Panc1 (cell line): ENCODE results near the gene SEPTIN11. TPM values are rescaled to one million over a fixed set of nuclear protein-coding genes. Genes with fewer than 3 reads are reported as not detected.

ENCODE experiments used
- ATAC-seq: fragments of 200-7000 bp; cut with Tn5 transposase; 2 replicates; pipeline ENCODE4 v1.9.1; 2020; ENCODE audit warnings: mild to moderate bottlenecking, moderate library complexity
- BruUV-seq: library from RNA; stranded (reverse); fragments of 400-500 nt; replicated peaks from 2 replicates; lab custom pipeline; 2021; lab: Mats Ljungman, UMichigan
- CTCF ChIA-PET: fragments of 300-600 bp; sonication (Branson Sonifier 250); formaldehyde crosslinking; loops from one replicate; lab custom pipeline; 2022; ENCODE audit warnings: antibody characterized with exemption; lab: Charles Lee
- POLR2A ChIA-PET: fragments of 300-600 bp; sonication (Branson Sonifier 250); formaldehyde crosslinking; loops from one replicate; lab custom pipeline; 2022; ENCODE audit warnings: antibody characterized with exemption; lab: Charles Lee
- DNase-seq: peaks from one replicate; pipeline ENCODE4 v3.0.0-alpha.2; 2010; ENCODE audit warnings: low read depth, low spot score
- H3K27ac ChIP-seq: 2 replicates; pipeline ENCODE4 v1.5.1; 2011; ENCODE audit warnings: mild to moderate bottlenecking, low read length, inconsistent platforms
- H3K27me3 ChIP-seq: fragments of 200-500 bp; sonication (Bioruptor generic); 2 replicates; pipeline ENCODE4 v1.6.0; 2014; ENCODE audit warnings: low read length, inconsistent platforms; ENCODE audit not compliant: control insufficient read depth, insufficient read depth
- H3K36me3 ChIP-seq: fragments of 200-500 bp; sonication (Bioruptor generic); 2 replicates; pipeline ENCODE4 v1.5.1; 2014; ENCODE audit warnings: inconsistent platforms, mild to moderate bottlenecking, low read length, moderate library complexity; ENCODE audit not compliant: control insufficient read depth, insufficient read depth
- H3K4me1 ChIP-seq: 2 replicates; pipeline ENCODE4 v1.5.1; 2011; ENCODE audit warnings: inconsistent platforms, mild to moderate bottlenecking, low read length, moderate library complexity; ENCODE audit not compliant: control insufficient read depth, insufficient read depth
- H3K4me3 ChIP-seq, 2 experiments: 2 replicates each; pipeline ENCODE4 v1.5.1; 2011 to 2012; ENCODE audit warnings: low read depth in 2 of 2, low read length in 2 of 2, mild to moderate bottlenecking in 2 of 2, inconsistent platforms in 1 of 2, moderate library complexity in 1 of 2
- H3K9me3 ChIP-seq: fragments of 200-500 bp; sonication (Bioruptor generic); 2 replicates; pipeline ENCODE4 v1.5.1; 2014; ENCODE audit warnings: low read depth, mild to moderate bottlenecking, inconsistent platforms, low read length, moderate library complexity; ENCODE audit not compliant: control insufficient read depth, insufficient read depth
- POLR2AphosphoS5 ChIP-seq: IDR thresholded peaks from 2 replicates; pipeline ENCODE4 v1.6.1; 2012; ENCODE audit warnings: mild to moderate bottlenecking, low read depth, low read length, moderate library complexity
- SIN3A ChIP-seq: IDR thresholded peaks from 2 replicates; pipeline ENCODE4 v1.6.1; 2012; ENCODE audit warnings: low read depth, mild to moderate bottlenecking, low read length, moderate library complexity, borderline replicate concordance; ENCODE audit not compliant: insufficient read depth
- TCF7L2 ChIP-seq: IDR thresholded peaks from 2 replicates; pipeline ENCODE4 v1.6.1; 2011; ENCODE audit warnings: mild to moderate bottlenecking, low read depth, low read length, inconsistent platforms
- in situ Hi-C: cut with HindIII; loops from 2 replicates; pipeline ENCODE4 v1.10.0; 2016; ENCODE audit warnings: low sequenced_read_pairs, low pct_unique_long_range_greater_than_20kb
- intact Hi-C: fragments of 100-400 bp; cut with micrococcal nuclease; formaldehyde crosslinking; loops from one replicate; pipeline ENCODE4 v1.10.0; 2022; ENCODE audit not compliant: unreplicated experiment
- total RNA-seq: library from RNA; stranded (reverse); gene quantifications from one replicate; pipeline ENCODE4 v1.2.1, GENCODE V29; 2021; ENCODE audit not compliant: unreplicated experiment
- TF ChIP-seq, protein P1 (sequence below): fragments of 450-650 bp; IDR thresholded peaks from 2 replicates; pipeline ENCODE4 v1.5.1; 2017; ENCODE audit warnings: mild to moderate bottlenecking
- TF ChIP-seq, protein P2 (sequence below), 2 experiments: IDR thresholded peaks; 2 replicates each; pipeline ENCODE4 v1.6.1; 2011 to 2012; ENCODE audit warnings: low read depth in 2 of 2, control low read depth in 1 of 2, low read length in 1 of 2, mild to moderate bottlenecking in 1 of 2, moderate library complexity in 1 of 2; ENCODE audit not compliant: insufficient read depth in 1 of 2

The SEPTIN11 gene
- total RNA-seq, 1 experiment from 2014 or later, result 103 TPM

DNA sequence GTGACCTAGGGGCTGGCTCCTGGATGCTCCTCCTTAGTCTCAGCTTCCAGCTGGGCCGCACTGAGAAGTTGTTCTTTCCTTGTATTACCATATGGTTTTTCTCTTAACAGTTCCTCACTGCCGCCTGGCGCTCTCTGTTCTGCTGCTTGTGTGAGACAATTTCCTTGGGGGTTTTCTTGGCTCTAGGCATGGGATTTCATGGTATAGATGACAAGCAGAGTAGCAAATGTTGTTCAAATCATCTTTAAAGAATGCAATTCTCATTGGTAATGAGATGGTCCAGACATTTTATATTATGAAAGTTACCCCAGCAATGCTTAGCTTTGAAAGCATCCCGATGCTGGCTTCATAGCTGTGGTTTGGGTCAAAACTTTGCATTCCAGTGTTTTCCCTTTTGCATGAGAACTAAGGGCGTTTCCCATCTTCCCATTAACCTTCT lies 37.6 kb downstream of the SEPTIN11 start:
- in situ Hi-C loops, result no loop called here
- BruUV-seq, result no TSS peak
- DNase-seq (no peak), ATAC-seq (no peak)
- intact Hi-C loops, result no loop called here
- H3K9me3 ChIP-seq, result no peaks in the 10 kb centered on the region
- peaks cover 6% of the 10 kb centered on the region for H3K4me1 ChIP-seq
- H3K4me3 ChIP-seq, result no peak overlapping the region
- H3K27me3 ChIP-seq, result no peaks in the 10 kb centered on the region
- no peak for TF ChIP-seq POLR2AphosphoS5
- no peak for TF ChIP-seq TCF7L2
- TF ChIP-seq SIN3A, result no peak
- TF ChIP-seq, protein P1, sequence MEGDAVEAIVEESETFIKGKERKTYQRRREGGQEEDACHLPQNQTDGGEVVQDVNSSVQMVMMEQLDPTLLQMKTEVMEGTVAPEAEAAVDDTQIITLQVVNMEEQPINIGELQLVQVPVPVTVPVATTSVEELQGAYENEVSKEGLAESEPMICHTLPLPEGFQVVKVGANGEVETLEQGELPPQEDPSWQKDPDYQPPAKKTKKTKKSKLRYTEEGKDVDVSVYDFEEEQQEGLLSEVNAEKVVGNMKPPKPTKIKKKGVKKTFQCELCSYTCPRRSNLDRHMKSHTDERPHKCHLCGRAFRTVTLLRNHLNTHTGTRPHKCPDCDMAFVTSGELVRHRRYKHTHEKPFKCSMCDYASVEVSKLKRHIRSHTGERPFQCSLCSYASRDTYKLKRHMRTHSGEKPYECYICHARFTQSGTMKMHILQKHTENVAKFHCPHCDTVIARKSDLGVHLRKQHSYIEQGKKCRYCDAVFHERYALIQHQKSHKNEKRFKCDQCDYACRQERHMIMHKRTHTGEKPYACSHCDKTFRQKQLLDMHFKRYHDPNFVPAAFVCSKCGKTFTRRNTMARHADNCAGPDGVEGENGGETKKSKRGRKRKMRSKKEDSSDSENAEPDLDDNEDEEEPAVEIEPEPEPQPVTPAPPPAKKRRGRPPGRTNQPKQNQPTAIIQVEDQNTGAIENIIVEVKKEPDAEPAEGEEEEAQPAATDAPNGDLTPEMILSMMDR, result no peak
- TF ChIP-seq, protein P2, sequence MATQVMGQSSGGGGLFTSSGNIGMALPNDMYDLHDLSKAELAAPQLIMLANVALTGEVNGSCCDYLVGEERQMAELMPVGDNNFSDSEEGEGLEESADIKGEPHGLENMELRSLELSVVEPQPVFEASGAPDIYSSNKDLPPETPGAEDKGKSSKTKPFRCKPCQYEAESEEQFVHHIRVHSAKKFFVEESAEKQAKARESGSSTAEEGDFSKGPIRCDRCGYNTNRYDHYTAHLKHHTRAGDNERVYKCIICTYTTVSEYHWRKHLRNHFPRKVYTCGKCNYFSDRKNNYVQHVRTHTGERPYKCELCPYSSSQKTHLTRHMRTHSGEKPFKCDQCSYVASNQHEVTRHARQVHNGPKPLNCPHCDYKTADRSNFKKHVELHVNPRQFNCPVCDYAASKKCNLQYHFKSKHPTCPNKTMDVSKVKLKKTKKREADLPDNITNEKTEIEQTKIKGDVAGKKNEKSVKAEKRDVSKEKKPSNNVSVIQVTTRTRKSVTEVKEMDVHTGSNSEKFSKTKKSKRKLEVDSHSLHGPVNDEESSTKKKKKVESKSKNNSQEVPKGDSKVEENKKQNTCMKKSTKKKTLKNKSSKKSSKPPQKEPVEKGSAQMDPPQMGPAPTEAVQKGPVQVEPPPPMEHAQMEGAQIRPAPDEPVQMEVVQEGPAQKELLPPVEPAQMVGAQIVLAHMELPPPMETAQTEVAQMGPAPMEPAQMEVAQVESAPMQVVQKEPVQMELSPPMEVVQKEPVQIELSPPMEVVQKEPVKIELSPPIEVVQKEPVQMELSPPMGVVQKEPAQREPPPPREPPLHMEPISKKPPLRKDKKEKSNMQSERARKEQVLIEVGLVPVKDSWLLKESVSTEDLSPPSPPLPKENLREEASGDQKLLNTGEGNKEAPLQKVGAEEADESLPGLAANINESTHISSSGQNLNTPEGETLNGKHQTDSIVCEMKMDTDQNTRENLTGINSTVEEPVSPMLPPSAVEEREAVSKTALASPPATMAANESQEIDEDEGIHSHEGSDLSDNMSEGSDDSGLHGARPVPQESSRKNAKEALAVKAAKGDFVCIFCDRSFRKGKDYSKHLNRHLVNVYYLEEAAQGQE (IDR thresholded peaks at IDR 0.05; ENCODE audit: insufficient read depth in 1 of 2, low read depth in 2 of 2, low read length in 1 of 2), result no peak
- CTCF ChIA-PET, result no interaction called here
- H3K27ac ChIP-seq, result no peak overlapping the region
- POLR2A ChIA-PET, result no interaction called here
- H3K36me3 ChIP-seq, result no peaks in the 10 kb centered on the region

DNA sequence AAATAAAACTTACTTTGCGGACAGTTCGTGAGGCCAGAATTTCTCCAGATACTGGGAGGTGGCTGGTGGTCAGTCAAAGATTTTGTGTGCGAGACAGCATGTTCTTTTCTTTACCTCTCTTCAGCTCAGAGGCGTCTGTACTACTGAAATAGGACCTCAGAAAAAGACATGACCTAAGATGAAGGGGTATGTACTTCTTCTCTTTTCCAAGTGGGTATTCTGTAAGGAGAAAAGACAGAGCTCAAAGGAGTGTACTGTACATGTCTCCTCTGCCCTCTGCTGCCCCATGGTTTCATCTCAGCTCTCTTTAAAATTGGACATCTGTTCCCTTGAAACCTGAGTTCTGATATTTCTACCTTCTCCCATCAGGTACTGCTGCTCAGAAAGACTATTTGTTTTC lies 38.1 kb downstream of the SEPTIN11 start:
- ChIA-PET POLR2A (no interaction called here), CTCF (no interaction called here)
- no peak for DNase-seq
- TF ChIP-seq, protein P2 (IDR thresholded peaks at IDR 0.05; ENCODE audit: insufficient read depth in 1 of 2, low read depth in 2 of 2, low read length in 1 of 2), result no peak
- no peak for TF ChIP-seq TCF7L2
- TF ChIP-seq SIN3A, result no peak
- TF ChIP-seq, protein P1, result peak; percentile 8; the same call in 1 of the 2 replicates
- TF ChIP-seq POLR2AphosphoS5, result no peak
- BruUV-seq, result no TSS peak
- intact Hi-C loops, result no loop called here
- in situ Hi-C loops, result no loop called here
- Histone ChIP-seq H3K27me3 (no peaks in the 10 kb centered on the region), H3K4me3 (no peak overlapping the region), H3K36me3 (no peaks in the 10 kb centered on the region), H3K9me3 (no peaks in the 10 kb centered on the region), H3K27ac (no peak overlapping the region), H3K4me1 (peaks cover 6% of the 10 kb centered on the region)
- no peak for ATAC-seq
